Endothelial cell of umbilical vein (primary cell): Measurements from ENCODE around the gene FIBCD1. TPM values are rescaled to one million over a fixed set of nuclear protein-coding genes. Genes with fewer than 3 reads are reported as not detected.

Source experiments
- BruUV-seq: library from RNA; stranded (reverse); fragments of 400-500 nt; replicated peaks from 2 replicates; lab custom pipeline; 2021; lab: Mats Ljungman, UMichigan
- CTCF ChIA-PET: fragments of 300-600, 350-600 bp; sonication (Branson Sonifier 250); formaldehyde crosslinking; loops from one replicate; lab custom pipeline; 2021; ENCODE audit warnings: antibody characterized with exemption, inconsistent platforms; lab: Charles Lee
- POLR2A ChIA-PET: fragments of 300-600, 350-600 bp; sonication (Branson Sonifier 250); formaldehyde crosslinking; loops from one replicate; lab custom pipeline; 2021; ENCODE audit warnings: antibody characterized with exemption, inconsistent platforms; lab: Charles Lee
- DNase-seq: peaks from one replicate; pipeline ENCODE4 v3.0.0-alpha.2; 2011; ENCODE audit warnings: low read depth, low spot score
- FAIRE-seq: peaks from 2 replicates; lab custom pipeline; 2011; peaks lifted over from hg19 to GRCh38; lab: Jason Lieb, UNC
- H2AFZ ChIP-seq: 2 replicates; pipeline ENCODE4 v1.6.0; 2012; ENCODE audit warnings: low read depth, low read length, control low read depth, inconsistent platforms
- H3K27ac ChIP-seq: 2 replicates; pipeline ENCODE4 v1.5.1; 2011; ENCODE audit warnings: low read depth, mild to moderate bottlenecking, control low read depth, low read length, moderate library complexity; ENCODE audit not compliant: insufficient read depth
- H3K27me3 ChIP-seq, 2 experiments: 2 replicates each; pipeline versions ENCODE4 v1.6.0 to v1.6.1; 2011; ENCODE audit warnings: low read length in 2 of 2, mixed read lengths in 1 of 2; ENCODE audit not compliant: control insufficient read depth in 2 of 2, insufficient read depth in 2 of 2
- H3K36me3 ChIP-seq, 2 experiments: 2 replicates in 1 of 2; 3 replicates in 1 of 2; pipeline ENCODE4 v1.5.1; 2011; ENCODE audit warnings: low read length in 2 of 2, mild to moderate bottlenecking in 1 of 2, moderate library complexity in 1 of 2; ENCODE audit not compliant: control insufficient read depth in 2 of 2, insufficient read depth in 2 of 2; ENCODE audit errors: extremely low read depth in 1 of 2
- H3K4me1 ChIP-seq: 3 replicates; pipeline ENCODE4 v1.5.1; 2011; ENCODE audit warnings: mild to moderate bottlenecking, low read length; ENCODE audit not compliant: control insufficient read depth, insufficient read depth; ENCODE audit errors: extremely low read depth
- H3K4me2 ChIP-seq: 2 replicates; pipeline ENCODE4 v1.6.1; 2011; ENCODE audit warnings: low read length, control low read depth, mixed read lengths; ENCODE audit not compliant: insufficient read depth
- H3K4me3 ChIP-seq, 3 experiments: fragments of 200-600 bp in 1 of 3; sonication (generic), shearing (Covaris generic) in 1 of 3; replicated peaks in 1 of 3; 2 replicates each; pipeline ENCODE4 v1.5.1; 2011 to 2016; ENCODE audit warnings: control low read depth in 3 of 3, low read length in 3 of 3, mild to moderate bottlenecking in 2 of 3, inconsistent platforms in 1 of 3, low read depth in 1 of 3, moderate library complexity in 1 of 3; ENCODE audit not compliant: insufficient read depth in 1 of 3
- H3K79me2 ChIP-seq: 2 replicates; pipeline ENCODE4 v1.6.0; 2012; ENCODE audit warnings: low read length, inconsistent platforms; ENCODE audit not compliant: control insufficient read depth, insufficient read depth
- H3K9ac ChIP-seq: replicated peaks from 2 replicates; pipeline ENCODE3; 2011; ENCODE audit warnings: low read length, control low read depth; ENCODE audit not compliant: insufficient read depth; ENCODE audit errors: extremely low read depth
- H3K9me1 ChIP-seq: replicated peaks from 3 replicates; pipeline ENCODE4 v1.6.0; 2011; ENCODE audit warnings: mild to moderate bottlenecking, low read length; ENCODE audit not compliant: control insufficient read depth, insufficient read depth; ENCODE audit errors: extremely low read depth
- H3K9me3 ChIP-seq: replicated peaks from 2 replicates; pipeline ENCODE4 v1.5.1; 2012; ENCODE audit warnings: low read length, inconsistent platforms; ENCODE audit not compliant: control insufficient read depth, insufficient read depth
- H4K20me1 ChIP-seq: replicated peaks from 2 replicates; pipeline ENCODE3; 2011; ENCODE audit warnings: mild to moderate bottlenecking, low read length; ENCODE audit not compliant: control insufficient read depth, insufficient read depth; ENCODE audit errors: extremely low read depth
- EZH2 ChIP-seq: IDR thresholded peaks from 2 replicates; pipeline ENCODE4 v1.6.1; 2012; ENCODE audit warnings: borderline replicate concordance, low read depth, mild to moderate bottlenecking, moderate library complexity, low read length, inconsistent platforms; ENCODE audit not compliant: severe bottlenecking
- FOS ChIP-seq: IDR thresholded peaks from 2 replicates; pipeline ENCODE4 v1.6.1; 2011; ENCODE audit warnings: mild to moderate bottlenecking, low read length, moderate library complexity, borderline replicate concordance; ENCODE audit not compliant: insufficient read depth
- GATA2 ChIP-seq: IDR thresholded peaks from 2 replicates; pipeline ENCODE4 v1.7.0; 2011; ENCODE audit warnings: low read depth, mild to moderate bottlenecking, moderate library complexity, mixed read lengths, low read length; ENCODE audit not compliant: insufficient read length, insufficient read depth
- JUN ChIP-seq: IDR thresholded peaks from 2 replicates; pipeline ENCODE4 v1.6.1; 2011; ENCODE audit warnings: borderline replicate concordance, low read depth; ENCODE audit not compliant: insufficient read length, insufficient read depth
- MYC ChIP-seq: IDR thresholded peaks from one replicate; pipeline ENCODE4 v1.6.1; 2011; ENCODE audit warnings: mild to moderate bottlenecking, low read depth, low read length
- POLR2A ChIP-seq: IDR thresholded peaks from 2 replicates; pipeline ENCODE4 v1.6.1; 2012; ENCODE audit warnings: low read depth, mild to moderate bottlenecking, control low read depth, low read length
- POLR2AphosphoS5 ChIP-seq: IDR thresholded peaks from 2 replicates; pipeline ENCODE4 v1.6.1; 2012; ENCODE audit warnings: low read depth, mild to moderate bottlenecking, control low read depth, low read length, moderate library complexity; ENCODE audit not compliant: insufficient read depth
- dilution Hi-C: fragments of 300-500 bp; cut with MboI; formaldehyde crosslinking; loops from one replicate; pipeline ENCODE4 v1.15.0; 2019; ENCODE audit warnings: low sequenced_read_pairs; ENCODE audit not compliant: extremely low pct_ligation_motif_present
- intact Hi-C: fragments of 100-400 bp; cut with micrococcal nuclease; formaldehyde crosslinking; loops from one replicate; pipeline ENCODE4 v1.10.0; 2022
- polyA plus RNA-seq, 4 experiments: library from polyadenylated mRNA; depleted of rRNA in 3 of 4; stranded (reverse) in 3 of 4; unstranded in 1 of 4; fragments of >200 nt; gene quantifications; 2 replicates each; pipeline versions ENCODE4 v1.2.1 to v1.2.3, GENCODE V29; 2011 to 2012; ENCODE audit warnings: missing spikeins in 1 of 4
- total RNA-seq: library from RNA; stranded (reverse); gene quantifications from 2 replicates; pipeline ENCODE4 v1.2.3, GENCODE V29; 2021
- TF ChIP-seq, protein P1 (sequence below), 2 donors: IDR thresholded peaks; 1 replicate in 1 of 2; 2 replicates in 1 of 2; pipeline ENCODE4 v1.5.1; 2011; ENCODE audit warnings: low read length in 2 of 2, mild to moderate bottlenecking in 2 of 2, moderate library complexity in 2 of 2, control low read depth in 1 of 2, inconsistent platforms in 1 of 2, low read depth in 1 of 2; ENCODE audit not compliant: insufficient read depth in 1 of 2; ENCODE audit errors: extremely low read depth in 1 of 2
- TF ChIP-seq, protein P2 (sequence below): IDR thresholded peaks from 2 replicates; pipeline ENCODE4 v1.6.1; 2011; ENCODE audit not compliant: insufficient read depth, insufficient read length

Gene FIBCD1
- total and polyA plus RNA-seq, 2 donors (not counting 3 experiments of a cell fraction or from before 2014, with no cell fraction given): 0.14 TPM; not detected in 1

DNA sequence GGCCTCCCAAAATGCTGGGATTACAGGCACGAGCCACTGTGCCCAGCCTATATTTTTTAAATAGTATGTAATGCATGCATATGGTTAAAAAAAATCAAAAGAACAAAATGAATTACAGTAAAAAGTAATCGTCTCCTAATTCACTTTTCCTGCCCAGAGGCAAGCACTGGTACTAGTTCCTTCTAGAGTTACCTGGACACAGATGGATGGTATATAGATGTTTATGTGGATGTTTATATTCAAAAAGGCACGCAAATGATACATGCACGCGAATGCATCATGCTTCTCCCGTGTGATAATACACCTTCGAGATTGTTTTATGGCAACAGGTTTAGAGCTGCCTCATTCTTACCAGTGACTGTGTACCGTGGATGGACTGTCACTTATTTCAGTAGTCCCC is 82.6 kb downstream of the FIBCD1 start:
- H3K36me3 ChIP-seq: peaks cover 19 to 28% of the 10 kb centered on the region in 2 experiments
- TF ChIP-seq FOS: no peak
- no peak for TF ChIP-seq GATA2
- no peak for TF ChIP-seq MYC
- TF ChIP-seq POLR2AphosphoS5: no peak
- TF ChIP-seq JUN: no peak
- TF ChIP-seq, protein P1, sequence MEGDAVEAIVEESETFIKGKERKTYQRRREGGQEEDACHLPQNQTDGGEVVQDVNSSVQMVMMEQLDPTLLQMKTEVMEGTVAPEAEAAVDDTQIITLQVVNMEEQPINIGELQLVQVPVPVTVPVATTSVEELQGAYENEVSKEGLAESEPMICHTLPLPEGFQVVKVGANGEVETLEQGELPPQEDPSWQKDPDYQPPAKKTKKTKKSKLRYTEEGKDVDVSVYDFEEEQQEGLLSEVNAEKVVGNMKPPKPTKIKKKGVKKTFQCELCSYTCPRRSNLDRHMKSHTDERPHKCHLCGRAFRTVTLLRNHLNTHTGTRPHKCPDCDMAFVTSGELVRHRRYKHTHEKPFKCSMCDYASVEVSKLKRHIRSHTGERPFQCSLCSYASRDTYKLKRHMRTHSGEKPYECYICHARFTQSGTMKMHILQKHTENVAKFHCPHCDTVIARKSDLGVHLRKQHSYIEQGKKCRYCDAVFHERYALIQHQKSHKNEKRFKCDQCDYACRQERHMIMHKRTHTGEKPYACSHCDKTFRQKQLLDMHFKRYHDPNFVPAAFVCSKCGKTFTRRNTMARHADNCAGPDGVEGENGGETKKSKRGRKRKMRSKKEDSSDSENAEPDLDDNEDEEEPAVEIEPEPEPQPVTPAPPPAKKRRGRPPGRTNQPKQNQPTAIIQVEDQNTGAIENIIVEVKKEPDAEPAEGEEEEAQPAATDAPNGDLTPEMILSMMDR (IDR thresholded peaks at IDR 0.05; ENCODE audit: extremely low read depth in 1 of 2, insufficient read depth in 1 of 2, low read depth in 1 of 2, low read length in 2 of 2): no peak
- TF ChIP-seq EZH2: no peak
- TF ChIP-seq, protein P2, sequence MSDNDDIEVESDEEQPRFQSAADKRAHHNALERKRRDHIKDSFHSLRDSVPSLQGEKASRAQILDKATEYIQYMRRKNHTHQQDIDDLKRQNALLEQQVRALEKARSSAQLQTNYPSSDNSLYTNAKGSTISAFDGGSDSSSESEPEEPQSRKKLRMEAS: no peak
- TF ChIP-seq POLR2A: no peak
- no TSS peak for BruUV-seq
- no peaks in the 10 kb centered on the region for H3K9me1 ChIP-seq
- ChIA-PET CTCF (interaction anchor here (1.8 kb wide), 1 partner anchor 10 kb away, joined by 4 read pairs; no protein-coding TSS in a partner anchor), POLR2A (no interaction called here)
- no peaks in the 10 kb centered on the region for H4K20me1 ChIP-seq
- peaks cover 28% of the 10 kb centered on the region for H3K4me1 ChIP-seq
- no peak overlapping the region for H3K4me3 ChIP-seq
- DNase-seq (no peak), FAIRE-seq (no peak)
- peaks cover 88% of the 10 kb centered on the region for H3K79me2 ChIP-seq
- no peak overlapping the region for H3K9ac ChIP-seq
- H3K4me2 ChIP-seq: no peak overlapping the region
- no peaks in the 10 kb centered on the region for H3K27me3 ChIP-seq
- intact Hi-C loops (no loop called here), dilution Hi-C loops (loop anchor here (25.0 kb wide), 1 partner anchor 169 kb away; the partner anchor contains the start of gene EXOSC2)
- H3K9me3 ChIP-seq: no peaks in the 10 kb centered on the region
- no peak overlapping the region for H2AFZ ChIP-seq
- H3K27ac ChIP-seq: no peak overlapping the region
